GM23338 (cell line): ENCODE measurements around the gene MARCHF2. TPM values are rescaled to one million over a fixed set of nuclear protein-coding genes. Genes with fewer than 3 reads are reported as not detected.
A peak's percentile ranks its signal among the peaks of the same experiment; 100 is the strongest.

ENCODE experiments used
- ATAC-seq: fragments of 200-7000 bp; cut with Tn5 transposase; 3 replicates; pipeline ENCODE4 v1.9.1; 2020
- DNase-seq: peaks from one replicate; pipeline ENCODE4 v3.0.0-alpha.2; 2015; ENCODE audit warnings: low spot score
- H2AFZ ChIP-seq: fragments of 200-600 bp; sonication (generic); 2 replicates; pipeline ENCODE4 v1.8.0; 2016; ENCODE audit warnings: antibody characterized with exemption, mild to moderate bottlenecking, moderate library complexity
- H3F3A ChIP-seq: fragments of 200-600 bp; sonication (generic); replicated peaks from 2 replicates; pipeline ENCODE4 v1.8.0; 2017; ENCODE audit warnings: antibody characterized with exemption, mixed run types, low read depth
- H3K27ac ChIP-seq: fragments of 200-600 bp; sonication (generic); 2 replicates; pipeline ENCODE4 v1.6.1; 2016; ENCODE audit warnings: low read depth
- H3K27me3 ChIP-seq: fragments of 200-600 bp; sonication (generic); 2 replicates; pipeline ENCODE4 v1.8.0; 2016; ENCODE audit warnings: mild to moderate bottlenecking, mixed run types, moderate library complexity; ENCODE audit not compliant: insufficient read depth
- H3K36me3 ChIP-seq: fragments of 200-600 bp; sonication (generic); 2 replicates; pipeline ENCODE4 v1.8.0; 2016; ENCODE audit warnings: mild to moderate bottlenecking; ENCODE audit not compliant: insufficient read depth
- H3K4me1 ChIP-seq: fragments of 200-600 bp; sonication (generic); 2 replicates; pipeline ENCODE4 v1.8.0; 2016; ENCODE audit warnings: mild to moderate bottlenecking, moderate library complexity; ENCODE audit not compliant: insufficient read depth
- H3K4me2 ChIP-seq: fragments of 200-600 bp; sonication (generic); 2 replicates; pipeline ENCODE4 v1.7.1; 2017; ENCODE audit warnings: mixed run types
- H3K4me3 ChIP-seq: fragments of 200-600 bp; sonication (generic); 2 replicates; pipeline ENCODE4 v1.6.1; 2016; ENCODE audit warnings: mixed run types
- H3K79me2 ChIP-seq: fragments of 200-600 bp; sonication (generic); replicated peaks from 2 replicates; pipeline ENCODE4 v1.8.0; 2017; ENCODE audit warnings: mild to moderate bottlenecking; ENCODE audit not compliant: insufficient read depth
- H3K9me2 ChIP-seq: fragments of 200-600 bp; sonication (generic); 2 replicates; pipeline ENCODE4 v1.8.0; 2017; ENCODE audit not compliant: insufficient read depth
- H4K20me1 ChIP-seq: fragments of 200-600 bp; sonication (generic); replicated peaks from 2 replicates; pipeline ENCODE4 v1.8.0; 2017; ENCODE audit warnings: mild to moderate bottlenecking; ENCODE audit not compliant: insufficient read depth
- H3K27ac Mint-ChIP-seq: 2 replicates; pipeline ENCODE4 v1.8.0; 2020; ENCODE audit warnings: inconsistent platforms, mild to moderate bottlenecking, moderate library complexity, mixed read lengths
- H3K27me3 Mint-ChIP-seq: 3 replicates; pipeline ENCODE4 v1.8.0; 2022; ENCODE audit warnings: low read depth, mild to moderate bottlenecking, moderate library complexity, mixed read lengths, inconsistent platforms; ENCODE audit not compliant: insufficient read depth, poor library complexity
- H3K36me3 Mint-ChIP-seq: 3 replicates; pipeline ENCODE4 v1.8.0; 2021; ENCODE audit warnings: low read depth, mild to moderate bottlenecking, inconsistent platforms, moderate library complexity, mixed read lengths
- H3K4me1 Mint-ChIP-seq: 3 replicates; pipeline ENCODE4 v1.8.0; 2020; ENCODE audit warnings: mild to moderate bottlenecking, inconsistent platforms, mixed read lengths
- H3K4me3 Mint-ChIP-seq: 3 replicates; pipeline ENCODE4 v1.8.0; 2021; ENCODE audit warnings: moderate library complexity, mild to moderate bottlenecking, inconsistent platforms, mixed read lengths
- H3K9me3 Mint-ChIP-seq: 3 replicates; pipeline ENCODE4 v1.8.0; 2020; ENCODE audit warnings: moderate library complexity, mild to moderate bottlenecking, inconsistent platforms, mixed read lengths
- CREB1 ChIP-seq: fragments of 250-450 bp; sonication (Bioruptor Pico); IDR thresholded peaks from 2 replicates; pipeline ENCODE4 v1.5.0; 2020; ENCODE audit warnings: low read depth, mild to moderate bottlenecking, moderate library complexity
- EZH2 ChIP-seq: fragments of 200-600 bp; sonication (generic); IDR thresholded peaks from one replicate; pipeline ENCODE4 v1.8.0; 2017; ENCODE audit warnings: antibody characterized with exemption, mild to moderate bottlenecking, low read depth; ENCODE audit not compliant: unreplicated experiment
- POLR2AphosphoS5 ChIP-seq: IDR thresholded peaks from 2 replicates; pipeline ENCODE4 v1.6.1; 2016; ENCODE audit warnings: antibody characterized with exemption, low read depth
- STAT1 ChIP-seq: IDR thresholded peaks from one replicate; pipeline ENCODE4 v1.6.1; 2016; ENCODE audit warnings: antibody characterized with exemption; ENCODE audit not compliant: unreplicated experiment
- ZNF114 ChIP-seq: fragments of 250-450 bp; sonication (Bioruptor Pico); IDR thresholded peaks from 2 replicates; pipeline ENCODE4 v1.5.0; 2020; ENCODE audit warnings: mild to moderate bottlenecking, moderate library complexity
- polyA plus RNA-seq: library from polyadenylated mRNA; unstranded; fragments of >200 nt; fragmentation: Nextera tagmentation; extraction: Ambion mirVana; gene quantifications from 2 replicates; pipeline ENCODE4 v1.2.1, GENCODE V29; 2016
- total RNA-seq: library from RNA; depleted of rRNA; stranded (reverse); fragments of >200 nt; shearing (Covaris generic); gene quantifications from 2 replicates; pipeline ENCODE4 v1.2.3, GENCODE V29; 2014
- TF ChIP-seq, protein P1 (sequence below): IDR thresholded peaks from one replicate; pipeline ENCODE4 v1.6.1; 2018; ENCODE audit warnings: antibody characterized with exemption; ENCODE audit not compliant: unreplicated experiment
- TF ChIP-seq, protein P2 (sequence below): fragments of 250-450 bp; sonication (Bioruptor Pico); IDR thresholded peaks from 2 replicates; pipeline ENCODE4 v1.5.0; 2020; ENCODE audit warnings: mild to moderate bottlenecking, moderate library complexity

Gene MARCHF2
- total and polyA plus RNA-seq, 2 experiments from 2014 or later = 18.9 to 50.1 TPM

DNA sequence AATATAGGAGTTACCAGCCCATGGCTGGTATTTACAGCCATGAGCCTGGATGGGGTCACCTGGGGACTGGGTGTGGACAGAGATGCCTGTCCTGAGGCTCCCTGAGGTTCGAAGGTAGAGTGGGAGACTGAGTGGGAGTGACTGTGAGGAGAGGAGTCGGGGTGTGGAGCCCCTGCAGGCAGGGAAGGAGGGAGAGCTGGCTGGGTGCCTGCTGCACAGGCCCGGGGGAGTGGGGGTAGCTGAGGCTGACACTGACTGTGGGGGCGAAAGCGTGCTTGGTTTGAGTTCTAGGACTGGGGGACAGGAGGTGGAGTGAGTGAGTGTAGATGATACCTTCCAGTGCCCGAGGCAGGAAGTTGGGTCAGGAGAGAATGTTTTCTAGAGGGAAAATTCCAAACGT, 15.8 kb upstream of the MARCHF2 start:
- Histone ChIP-seq H3K27ac (no peak overlapping the region), H3K27me3 (no peaks in the 10 kb centered on the region), H3K36me3 (no peaks in the 10 kb centered on the region), H4K20me1 (peaks cover 9% of the 10 kb centered on the region; the same call in 1 of the 2 replicates), H2AFZ (no peak overlapping the region), H3K9me2 (no peaks in the 10 kb centered on the region), H3F3A (0 out of 2 replicates have a peak, but pooled peaks cover 3% of the 10 kb centered on the region), H3K79me2 (peaks cover 63% of the 10 kb centered on the region), H3K4me2 (no peak overlapping the region), H3K4me3 (no peak overlapping the region), H3K4me1 (peaks cover 4% of the 10 kb centered on the region; the same call in 1 of the 2 replicates)
- H3K9me3 Mint-ChIP-seq = no peaks in the 10 kb centered on the region
- H3K36me3 Mint-ChIP-seq = peaks cover 15% of the 10 kb centered on the region
- TF ChIP-seq CREB1 (CRISPR knock-in tag) = no peak
- no peak for TF ChIP-seq ZNF114 (CRISPR knock-in tag)
- no peak for TF ChIP-seq STAT1
- TF ChIP-seq EZH2 = no peak
- TF ChIP-seq, protein P1, sequence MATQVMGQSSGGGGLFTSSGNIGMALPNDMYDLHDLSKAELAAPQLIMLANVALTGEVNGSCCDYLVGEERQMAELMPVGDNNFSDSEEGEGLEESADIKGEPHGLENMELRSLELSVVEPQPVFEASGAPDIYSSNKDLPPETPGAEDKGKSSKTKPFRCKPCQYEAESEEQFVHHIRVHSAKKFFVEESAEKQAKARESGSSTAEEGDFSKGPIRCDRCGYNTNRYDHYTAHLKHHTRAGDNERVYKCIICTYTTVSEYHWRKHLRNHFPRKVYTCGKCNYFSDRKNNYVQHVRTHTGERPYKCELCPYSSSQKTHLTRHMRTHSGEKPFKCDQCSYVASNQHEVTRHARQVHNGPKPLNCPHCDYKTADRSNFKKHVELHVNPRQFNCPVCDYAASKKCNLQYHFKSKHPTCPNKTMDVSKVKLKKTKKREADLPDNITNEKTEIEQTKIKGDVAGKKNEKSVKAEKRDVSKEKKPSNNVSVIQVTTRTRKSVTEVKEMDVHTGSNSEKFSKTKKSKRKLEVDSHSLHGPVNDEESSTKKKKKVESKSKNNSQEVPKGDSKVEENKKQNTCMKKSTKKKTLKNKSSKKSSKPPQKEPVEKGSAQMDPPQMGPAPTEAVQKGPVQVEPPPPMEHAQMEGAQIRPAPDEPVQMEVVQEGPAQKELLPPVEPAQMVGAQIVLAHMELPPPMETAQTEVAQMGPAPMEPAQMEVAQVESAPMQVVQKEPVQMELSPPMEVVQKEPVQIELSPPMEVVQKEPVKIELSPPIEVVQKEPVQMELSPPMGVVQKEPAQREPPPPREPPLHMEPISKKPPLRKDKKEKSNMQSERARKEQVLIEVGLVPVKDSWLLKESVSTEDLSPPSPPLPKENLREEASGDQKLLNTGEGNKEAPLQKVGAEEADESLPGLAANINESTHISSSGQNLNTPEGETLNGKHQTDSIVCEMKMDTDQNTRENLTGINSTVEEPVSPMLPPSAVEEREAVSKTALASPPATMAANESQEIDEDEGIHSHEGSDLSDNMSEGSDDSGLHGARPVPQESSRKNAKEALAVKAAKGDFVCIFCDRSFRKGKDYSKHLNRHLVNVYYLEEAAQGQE = no peak
- ATAC-seq (no peak), DNase-seq (no peak)
- H3K27ac Mint-ChIP-seq = peak overlapping the region; percentile 46; the same call in 1 of the 2 replicates
- peaks cover 6% of the 10 kb centered on the region for H3K27me3 Mint-ChIP-seq
- no peak overlapping the region for H3K4me3 Mint-ChIP-seq
- peaks cover 10% of the 10 kb centered on the region for H3K4me1 Mint-ChIP-seq

DNA sequence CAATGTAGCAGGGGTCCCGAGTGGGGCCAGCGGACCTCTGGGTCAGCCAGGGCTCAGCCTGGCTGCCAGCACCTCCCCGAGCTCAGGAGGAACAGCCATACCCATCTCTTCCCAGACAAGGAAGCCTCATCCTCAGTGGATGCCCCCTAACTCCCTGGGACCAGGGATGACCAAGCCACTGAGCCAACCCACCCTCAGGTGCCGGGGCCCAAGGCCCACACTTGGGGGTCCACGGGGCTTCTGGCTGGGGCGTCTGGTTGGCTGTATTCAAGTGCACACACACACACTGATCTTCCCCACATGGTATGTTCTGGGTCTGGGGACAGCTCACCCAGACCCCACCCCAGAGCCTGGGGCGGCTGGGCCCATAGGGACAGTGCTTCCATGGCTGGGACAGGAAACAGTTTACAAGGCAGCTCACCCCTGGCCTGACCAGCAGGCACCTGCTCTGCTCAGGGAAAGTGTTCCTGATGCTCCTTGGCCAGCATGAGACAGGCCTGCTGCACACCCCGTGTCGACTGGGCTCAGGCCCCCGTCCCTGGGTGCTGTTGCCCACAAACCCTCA, 15.3 kb upstream of the MARCHF2 start:
- DNase-seq (no peak), ATAC-seq (no peak)
- H3K27me3 ChIP-seq = no peaks in the 10 kb centered on the region
- peaks cover 58% of the 10 kb centered on the region for H3K79me2 ChIP-seq
- H3K4me1 Mint-ChIP-seq = peaks cover 10% of the 10 kb centered on the region
- H3K9me3 Mint-ChIP-seq = no peaks in the 10 kb centered on the region
- H3F3A ChIP-seq = 0 out of 2 replicates have a peak, but pooled peaks cover 3% of the 10 kb centered on the region
- H3K9me2 ChIP-seq = no peaks in the 10 kb centered on the region
- peaks cover 6% of the 10 kb centered on the region for H3K27me3 Mint-ChIP-seq
- H3K27ac ChIP-seq = no peak overlapping the region
- no peak overlapping the region for H3K4me3 Mint-ChIP-seq
- H3K4me3 ChIP-seq = no peak overlapping the region
- H3K36me3 ChIP-seq = no peaks in the 10 kb centered on the region
- H3K27ac Mint-ChIP-seq = no peak overlapping the region
- H3K4me1 ChIP-seq = peaks cover 4% of the 10 kb centered on the region; the same call in 1 of the 2 replicates
- no peak overlapping the region for H3K4me2 ChIP-seq
- no peak overlapping the region for H2AFZ ChIP-seq
- H4K20me1 ChIP-seq = peaks cover 9% of the 10 kb centered on the region; the same call in 1 of the 2 replicates
- peaks cover 21% of the 10 kb centered on the region for H3K36me3 Mint-ChIP-seq
- TF ChIP-seq CREB1 (CRISPR knock-in tag) (no peak), ZNF114 (CRISPR knock-in tag) (no peak), POLR2AphosphoS5 (no peak)
- TF ChIP-seq, protein P1 = no peak
- TF ChIP-seq, protein P2, sequence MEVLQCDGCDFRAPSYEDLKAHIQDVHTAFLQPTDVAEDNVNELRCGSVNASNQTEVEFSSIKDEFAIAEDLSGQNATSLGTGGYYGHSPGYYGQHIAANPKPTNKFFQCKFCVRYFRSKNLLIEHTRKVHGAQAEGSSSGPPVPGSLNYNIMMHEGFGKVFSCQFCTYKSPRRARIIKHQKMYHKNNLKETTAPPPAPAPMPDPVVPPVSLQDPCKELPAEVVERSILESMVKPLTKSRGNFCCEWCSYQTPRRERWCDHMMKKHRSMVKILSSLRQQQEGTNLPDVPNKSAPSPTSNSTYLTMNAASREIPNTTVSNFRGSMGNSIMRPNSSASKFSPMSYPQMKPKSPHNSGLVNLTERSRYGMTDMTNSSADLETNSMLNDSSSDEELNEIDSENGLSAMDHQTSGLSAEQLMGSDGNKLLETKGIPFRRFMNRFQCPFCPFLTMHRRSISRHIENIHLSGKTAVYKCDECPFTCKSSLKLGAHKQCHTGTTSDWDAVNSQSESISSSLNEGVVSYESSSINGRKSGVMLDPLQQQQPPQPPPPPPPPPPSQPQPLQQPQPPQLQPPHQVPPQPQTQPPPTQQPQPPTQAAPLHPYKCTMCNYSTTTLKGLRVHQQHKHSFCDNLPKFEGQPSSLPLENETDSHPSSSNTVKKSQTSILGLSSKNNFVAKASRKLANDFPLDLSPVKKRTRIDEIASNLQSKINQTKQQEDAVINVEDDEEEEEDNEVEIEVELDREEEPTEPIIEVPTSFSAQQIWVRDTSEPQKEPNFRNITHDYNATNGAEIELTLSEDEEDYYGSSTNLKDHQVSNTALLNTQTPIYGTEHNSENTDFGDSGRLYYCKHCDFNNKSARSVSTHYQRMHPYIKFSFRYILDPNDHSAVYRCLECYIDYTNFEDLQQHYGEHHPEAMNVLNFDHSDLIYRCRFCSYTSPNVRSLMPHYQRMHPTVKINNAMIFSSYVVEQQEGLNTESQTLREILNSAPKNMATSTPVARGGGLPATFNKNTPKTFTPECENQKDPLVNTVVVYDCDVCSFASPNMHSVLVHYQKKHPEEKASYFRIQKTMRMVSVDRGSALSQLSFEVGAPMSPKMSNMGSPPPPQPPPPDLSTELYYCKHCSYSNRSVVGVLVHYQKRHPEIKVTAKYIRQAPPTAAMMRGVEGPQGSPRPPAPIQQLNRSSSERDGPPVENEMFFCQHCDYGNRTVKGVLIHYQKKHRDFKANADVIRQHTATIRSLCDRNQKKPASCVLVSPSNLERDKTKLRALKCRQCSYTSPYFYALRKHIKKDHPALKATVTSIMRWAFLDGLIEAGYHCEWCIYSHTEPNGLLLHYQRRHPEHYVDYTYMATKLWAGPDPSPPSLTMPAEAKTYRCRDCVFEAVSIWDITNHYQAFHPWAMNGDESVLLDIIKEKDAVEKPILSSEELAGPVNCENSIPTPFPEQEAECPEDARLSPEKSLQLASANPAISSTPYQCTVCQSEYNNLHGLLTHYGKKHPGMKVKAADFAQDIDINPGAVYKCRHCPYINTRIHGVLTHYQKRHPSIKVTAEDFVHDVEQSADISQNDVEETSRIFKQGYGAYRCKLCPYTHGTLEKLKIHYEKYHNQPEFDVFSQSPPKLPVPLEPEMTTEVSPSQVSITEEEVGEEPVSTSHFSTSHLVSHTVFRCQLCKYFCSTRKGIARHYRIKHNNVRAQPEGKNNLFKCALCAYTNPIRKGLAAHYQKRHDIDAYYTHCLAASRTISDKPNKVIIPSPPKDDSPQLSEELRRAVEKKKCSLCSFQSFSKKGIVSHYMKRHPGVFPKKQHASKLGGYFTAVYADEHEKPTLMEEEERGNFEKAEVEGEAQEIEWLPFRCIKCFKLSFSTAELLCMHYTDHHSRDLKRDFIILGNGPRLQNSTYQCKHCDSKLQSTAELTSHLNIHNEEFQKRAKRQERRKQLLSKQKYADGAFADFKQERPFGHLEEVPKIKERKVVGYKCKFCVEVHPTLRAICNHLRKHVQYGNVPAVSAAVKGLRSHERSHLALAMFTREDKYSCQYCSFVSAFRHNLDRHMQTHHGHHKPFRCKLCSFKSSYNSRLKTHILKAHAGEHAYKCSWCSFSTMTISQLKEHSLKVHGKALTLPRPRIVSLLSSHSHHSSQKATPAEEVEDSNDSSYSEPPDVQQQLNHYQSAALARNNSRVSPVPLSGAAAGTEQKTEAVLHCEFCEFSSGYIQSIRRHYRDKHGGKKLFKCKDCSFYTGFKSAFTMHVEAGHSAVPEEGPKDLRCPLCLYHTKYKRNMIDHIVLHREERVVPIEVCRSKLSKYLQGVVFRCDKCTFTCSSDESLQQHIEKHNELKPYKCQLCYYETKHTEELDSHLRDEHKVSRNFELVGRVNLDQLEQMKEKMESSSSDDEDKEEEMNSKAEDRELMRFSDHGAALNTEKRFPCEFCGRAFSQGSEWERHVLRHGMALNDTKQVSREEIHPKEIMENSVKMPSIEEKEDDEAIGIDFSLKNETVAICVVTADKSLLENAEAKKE (CRISPR knock-in tag) = no peak
